Activated CD8-positive, alpha-beta memory T cell treated with anti-CD3 and anti-CD28 coated beads for 36 hours (primary cell): ENCODE results near the gene ING5. TPM values are rescaled to one million over a fixed set of nuclear protein-coding genes. Genes with fewer than 3 reads are reported as not detected.

Source experiments
- CTCF ChIA-PET: fragments of 350-600 bp; sonication (Branson Sonifier 250); formaldehyde crosslinking; loops from one replicate; lab custom pipeline; 2021; ENCODE audit warnings: antibody characterized with exemption; lab: Charles Lee
- POLR2A ChIA-PET: fragments of 350-600 bp; sonication (Branson Sonifier 250); formaldehyde crosslinking; loops from one replicate; lab custom pipeline; 2021; ENCODE audit warnings: antibody characterized with exemption; lab: Charles Lee
- total RNA-seq, 2 experiments: library from RNA; stranded (reverse); gene quantifications; one replicate each; pipeline ENCODE4 v1.2.3, GENCODE V29; 2021

Gene ING5
- total RNA-seq, 2 experiments from 2014 or later, result 44.2 to 47.1 TPM

- ChIA-PET POLR2A (no interaction called here), CTCF (interaction anchor here (0.6 to 1.1 kb wide), 2 partner anchors 9 to 61 kb away, joined by 3 read pairs; no protein-coding TSS in a partner anchor)
Measured at GRCh38 chr2:241777686-241778627, 76.1 kb downstream of the ING5 start.

Other genes starting within 250 kb of the ING5 start
- gene STK25, start 193.5 kb upstream of the ING5 start, total RNA-seq, result 100 to 1,000 TPM in 1 of 2 experiments, 10 to 100 TPM in 1; 97.6 to 113 TPM
- under 1 TPM in 1 of 2 experiments, not detected in 1; 0.06 TPM for gene BOK, start 143.3 kb upstream of the ING5 start, total RNA-seq
- gene THAP4, start 64.9 kb upstream of the ING5 start, total RNA-seq, result 10 to 100 TPM; 57.3 to 57.7 TPM
- 10 to 100 TPM; 85.1 to 85.3 TPM for gene ATG4B, start 64.3 kb upstream of the ING5 start, total RNA-seq
- 100 to 1,000 TPM; 129 to 130 TPM for gene DTYMK, start 15.2 kb upstream of the ING5 start, total RNA-seq
- 10 to 100 TPM; 26.4 to 33.0 TPM for gene D2HGDH, start 32.6 kb downstream of the ING5 start, total RNA-seq
- gene GAL3ST2, start 74.8 kb downstream of the ING5 start, total RNA-seq, result under 1 TPM; 0.21 to 0.25 TPM
- not detected for gene NEU4, start 107.2 kb downstream of the ING5 start, total RNA-seq
- gene PDCD1, start 156.9 kb downstream of the ING5 start, total RNA-seq, result 10 to 100 TPM; 52.0 to 53.0 TPM
- gene RTP5, start 167.7 kb downstream of the ING5 start, total RNA-seq, result under 1 TPM; 0.11 to 0.25 TPM